ENCODE results near the gene CDKL5.
"Not testable (repeated sequence)": the region's sequence is repeated elsewhere in the genome, so short reads cannot be mapped to it uniquely, and the experiment has no call there.

Gene CDKL5

GRCh38 chrX:18578546-18578945 is 153.1 kb downstream of the CDKL5 start:
- DNase-seq = no peak

GRCh38 chrX:18579495-18579894 is 154.1 kb downstream of the CDKL5 start:
- no peak for DNase-seq

- no peak for DNase-seq
These were observed 157.6 kb downstream of the CDKL5 start for GRCh38 chrX:18582910-18583493.

GRCh38 chrX:18589292-18589691 is 163.9 kb downstream of the CDKL5 start:
- DNase-seq = not testable (repeated sequence)

GRCh38 chrX:18591834-18592233 is 166.4 kb downstream of the CDKL5 start:
- DNase-seq = no peak

GRCh38 chrX:18594079-18594478 is 168.7 kb downstream of the CDKL5 start:
- DNase-seq = no peak

GRCh38 chrX:18596096-18596495 is 170.7 kb downstream of the CDKL5 start:
- DNase-seq = no peak

- DNase-seq = no peak
These were observed 173.0 kb downstream of the CDKL5 start for GRCh38 chrX:18598413-18598812.

GRCh38 chrX:18607966-18608365 is 182.6 kb downstream of the CDKL5 start:
- no peak for DNase-seq

GRCh38 chrX:18613930-18614639 is 188.7 kb downstream of the CDKL5 start:
- no peak for DNase-seq

- DNase-seq = no peak
These were observed 191.4 kb downstream of the CDKL5 start for GRCh38 chrX:18616688-18617406.

- DNase-seq = no peak
These were observed 192.0 kb downstream of the CDKL5 start for GRCh38 chrX:18617407-18617750.

GRCh38 chrX:18619288-18619687 is 193.9 kb downstream of the CDKL5 start:
- DNase-seq = no peak

GRCh38 chrX:18620349-18620748 is 194.9 kb downstream of the CDKL5 start:
- no peak for DNase-seq

- DNase-seq = no peak
These were observed 199.2 kb downstream of the CDKL5 start for GRCh38 chrX:18624599-18624998.

GRCh38 chrX:18630934-18631333 is 205.5 kb downstream of the CDKL5 start:
- no peak for DNase-seq

- no peak for DNase-seq
These were observed 213.0 kb downstream of the CDKL5 start for GRCh38 chrX:18638398-18638797.

- DNase-seq = no peak
These were observed 213.9 kb downstream of the CDKL5 start for GRCh38 chrX:18639280-18639679.

GRCh38 chrX:18640686-18641085 is 215.3 kb downstream of the CDKL5 start:
- DNase-seq = no peak

- DNase-seq = no peak
These were observed 217.8 kb downstream of the CDKL5 start for GRCh38 chrX:18643243-18643642.

GRCh38 chrX:18643853-18644252 is 218.4 kb downstream of the CDKL5 start:
- DNase-seq = no peak

- no peak for DNase-seq
These were observed 222.2 kb downstream of the CDKL5 start for GRCh38 chrX:18647621-18648020.

- DNase-seq = no peak
These were observed 224.1 kb downstream of the CDKL5 start for GRCh38 chrX:18649498-18649951.

GRCh38 chrX:18650662-18651061 is 225.3 kb downstream of the CDKL5 start:
- DNase-seq = no peak

Data from CD4-positive, alpha-beta T cell treated with Interleukin-1 beta for 1 hour (primary cell).